Caki2 (cell line): Measurements from ENCODE around the gene ACMSD. TPM values are rescaled to one million over a fixed set of nuclear protein-coding genes. Genes with fewer than 3 reads are reported as not detected.
A peak's percentile ranks its signal among the peaks of the same experiment; 100 is the strongest.
"Not testable (repeated sequence)": the region's sequence is repeated elsewhere in the genome, so short reads cannot be mapped to it uniquely, and the experiment has no call there.

Experiments
- DNase-seq: peaks from one replicate; pipeline ENCODE4 v3.0.0-alpha.2; 2015; ENCODE audit warnings: low read depth
- in situ Hi-C: cut with HindIII; loops from 2 replicates; pipeline ENCODE4 v1.10.0; 2016; ENCODE audit warnings: low sequenced_read_pairs, low pct_unique_long_range_greater_than_20kb, mixed read lengths
- total RNA-seq: library from RNA; depleted of rRNA; stranded (reverse); fragments of >200 nt; shearing (Covaris generic); gene quantifications from 2 replicates; pipeline ENCODE4 v1.2.3, GENCODE V29; 2014; ENCODE audit warnings: low replicate concordance; rRNA removed

The ACMSD gene
- total RNA-seq, result 3.8 and 5.3 TPM in 2 replicates

DNA sequence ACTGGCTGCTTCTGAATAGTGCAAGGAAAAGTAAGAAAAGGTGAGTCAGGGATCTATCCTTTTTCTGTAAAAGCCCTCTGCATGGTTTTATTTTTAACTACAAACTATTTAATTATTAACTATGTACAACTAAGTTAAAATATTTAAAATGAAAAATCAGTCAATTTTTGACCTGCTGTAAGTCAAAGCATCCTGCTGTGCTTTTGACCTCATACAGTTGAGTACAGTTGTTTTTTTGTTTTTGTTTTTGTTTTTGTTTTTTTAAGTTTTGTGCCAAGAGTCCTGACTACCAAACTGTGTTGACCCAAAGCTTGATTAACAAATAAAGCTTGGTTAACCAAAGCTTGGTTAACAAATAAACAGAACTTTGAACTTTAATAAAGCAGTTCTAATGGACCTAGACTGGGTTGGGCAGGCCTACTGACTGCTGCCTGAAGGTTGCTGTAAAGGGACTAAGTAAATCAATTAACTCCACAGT lies at the start of gene ACMSD:
TSS of gene ACMSD (plus strand) at position 474 of the 478 bp plus-strand sequence. CDS start 67 bp downstream, outside the sequence.
- in situ Hi-C loops, result no loop called here
- peak; percentile 53 for DNase-seq

DNA sequence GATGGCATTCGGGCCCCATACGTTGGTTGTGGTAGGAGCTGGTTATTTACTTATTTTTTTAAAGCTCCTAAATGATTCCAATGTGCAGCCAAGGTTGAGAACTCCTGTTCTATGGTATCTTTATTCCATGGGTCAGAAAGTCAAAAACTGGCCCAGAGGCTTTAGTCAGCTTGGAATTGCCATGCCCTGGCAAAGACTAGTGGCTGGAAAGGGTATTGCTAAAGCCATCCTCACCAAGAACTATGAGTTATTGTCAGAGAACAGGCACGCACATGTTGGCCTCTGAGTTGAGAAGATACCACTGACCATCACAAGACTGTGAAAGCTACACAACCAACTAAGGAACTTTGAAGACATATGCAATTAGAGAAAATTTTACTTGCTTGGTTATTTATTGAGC lies 47.9 kb upstream of the ACMSD start:
- in situ Hi-C loops, result no loop called here
- DNase-seq, result no peak

DNA sequence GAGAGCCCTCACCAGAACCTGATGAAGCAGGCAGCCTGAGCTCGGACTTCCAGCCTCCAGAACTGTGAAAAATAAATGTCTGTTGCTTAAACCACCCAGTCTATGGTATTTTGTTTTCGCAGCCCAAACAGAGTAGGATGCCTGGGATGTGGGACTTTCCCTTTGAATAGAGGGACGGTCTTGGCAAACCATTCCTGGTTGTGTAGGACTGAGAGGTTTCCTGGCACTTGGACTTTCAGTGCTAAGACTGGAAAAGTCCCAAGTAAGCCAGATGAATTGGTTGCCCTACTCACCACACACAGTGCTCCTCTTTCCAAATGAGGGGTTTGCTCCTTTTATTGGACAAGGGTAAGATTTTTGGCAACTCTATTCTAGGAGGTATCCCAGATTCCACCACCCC lies 46.8 kb upstream of the ACMSD start:
- no peak for DNase-seq
- in situ Hi-C loops, result no loop called here

DNA sequence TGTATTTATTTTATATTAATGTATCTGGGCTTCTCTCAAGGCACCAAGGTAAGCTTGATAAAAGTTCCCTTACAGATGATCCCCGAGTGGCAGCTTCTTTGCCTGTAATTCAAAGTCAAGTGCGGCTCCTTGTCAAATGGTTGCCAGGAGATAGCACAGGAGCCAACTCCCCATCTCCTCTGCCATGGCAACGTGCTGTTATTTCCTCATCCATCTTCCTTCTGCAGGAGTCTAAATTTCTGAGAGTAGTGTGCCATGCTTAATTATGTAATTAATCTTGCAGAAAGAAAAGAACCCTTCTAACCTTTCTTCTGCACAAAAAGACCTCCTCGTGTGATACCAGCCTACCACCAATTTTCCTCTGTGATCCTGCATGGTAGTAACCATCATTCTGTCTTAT lies 46.2 kb upstream of the ACMSD start:
- in situ Hi-C loops, result no loop called here

DNA sequence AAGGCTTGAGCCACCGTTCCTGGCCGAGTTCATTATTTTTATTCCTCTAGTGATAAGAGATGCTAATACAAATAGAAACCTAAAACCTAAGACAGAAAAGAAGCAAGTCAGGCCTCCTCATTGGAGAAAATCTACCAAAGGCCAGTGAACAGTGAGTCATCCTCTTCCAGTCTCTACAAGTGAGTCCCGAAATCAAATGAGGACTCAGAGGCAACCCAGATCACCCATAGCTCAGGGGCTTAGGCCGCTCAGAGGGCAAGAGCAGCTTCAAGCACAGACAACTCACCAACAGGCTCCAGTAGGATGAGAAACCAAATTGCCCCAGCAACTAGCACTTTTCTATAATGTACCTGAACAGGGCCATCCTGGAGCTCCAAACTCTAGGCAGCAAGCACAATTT lies 42.7 kb upstream of the ACMSD start:
- no peak for DNase-seq
- in situ Hi-C loops, result no loop called here

More for the DNA sequence above, 46.2 kb upstream of the ACMSD start:
- no peak for DNase-seq

DNA sequence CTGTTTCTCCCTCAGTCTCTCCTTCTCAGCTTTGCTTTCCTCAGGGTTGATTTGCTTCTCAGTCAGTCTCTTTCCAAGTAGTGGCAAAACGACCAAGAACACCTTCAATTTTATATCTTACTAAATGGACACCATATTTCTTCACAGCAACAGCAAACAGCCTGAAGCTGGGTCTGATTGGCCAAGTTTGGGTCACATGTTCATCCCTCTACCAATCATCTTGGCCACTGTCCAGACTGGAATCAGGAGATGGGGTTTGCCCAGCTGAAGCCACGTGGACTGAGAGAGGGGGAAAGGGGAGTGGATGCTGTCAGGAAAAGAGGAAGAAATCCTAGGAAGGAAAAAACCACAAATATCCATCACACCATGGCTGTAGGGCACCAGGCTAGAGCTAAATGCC lies 42.0 kb upstream of the ACMSD start:
- in situ Hi-C loops, result no loop called here
- DNase-seq, result no peak

DNA sequence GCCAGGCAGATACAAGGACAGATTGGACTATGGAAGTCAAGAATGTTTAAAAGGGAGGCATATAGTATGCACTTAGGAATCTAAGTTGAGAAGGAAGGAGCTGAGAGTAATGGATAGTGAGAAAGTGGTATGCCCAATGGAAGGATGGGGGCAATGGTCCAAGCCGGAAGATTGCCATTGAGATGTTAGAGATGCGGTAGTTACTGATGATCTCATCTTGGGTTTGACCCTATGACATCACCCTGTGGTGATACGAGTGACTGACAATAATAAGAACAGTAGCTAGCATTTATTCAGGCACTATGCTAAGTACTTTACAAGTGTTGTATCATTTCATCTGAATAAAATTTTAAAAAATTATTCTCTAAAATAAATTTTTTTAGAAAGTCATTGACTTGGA lies 38.5 kb upstream of the ACMSD start:
- in situ Hi-C loops, result no loop called here
- DNase-seq, result no peak

DNA sequence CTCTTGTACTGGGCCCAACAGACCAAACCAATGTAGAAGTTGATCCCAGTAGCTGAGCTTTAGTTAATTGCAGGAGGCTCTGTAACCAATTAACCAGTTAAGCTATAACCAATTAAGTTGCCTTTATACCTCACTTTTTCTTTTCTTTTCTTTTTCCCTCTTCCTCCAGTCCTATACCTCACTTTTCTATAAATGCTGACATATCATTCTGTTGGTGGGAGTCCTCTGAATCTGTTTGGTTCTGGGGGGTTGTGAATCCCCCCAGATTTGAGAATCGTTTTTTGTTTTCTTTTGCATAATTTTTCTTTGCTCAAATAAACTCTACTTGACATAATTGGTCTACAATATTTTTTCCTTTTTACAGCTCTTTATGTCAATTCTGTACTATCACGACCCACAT lies 38.1 kb upstream of the ACMSD start:
- in situ Hi-C loops, result no loop called here
- no peak for DNase-seq

DNA sequence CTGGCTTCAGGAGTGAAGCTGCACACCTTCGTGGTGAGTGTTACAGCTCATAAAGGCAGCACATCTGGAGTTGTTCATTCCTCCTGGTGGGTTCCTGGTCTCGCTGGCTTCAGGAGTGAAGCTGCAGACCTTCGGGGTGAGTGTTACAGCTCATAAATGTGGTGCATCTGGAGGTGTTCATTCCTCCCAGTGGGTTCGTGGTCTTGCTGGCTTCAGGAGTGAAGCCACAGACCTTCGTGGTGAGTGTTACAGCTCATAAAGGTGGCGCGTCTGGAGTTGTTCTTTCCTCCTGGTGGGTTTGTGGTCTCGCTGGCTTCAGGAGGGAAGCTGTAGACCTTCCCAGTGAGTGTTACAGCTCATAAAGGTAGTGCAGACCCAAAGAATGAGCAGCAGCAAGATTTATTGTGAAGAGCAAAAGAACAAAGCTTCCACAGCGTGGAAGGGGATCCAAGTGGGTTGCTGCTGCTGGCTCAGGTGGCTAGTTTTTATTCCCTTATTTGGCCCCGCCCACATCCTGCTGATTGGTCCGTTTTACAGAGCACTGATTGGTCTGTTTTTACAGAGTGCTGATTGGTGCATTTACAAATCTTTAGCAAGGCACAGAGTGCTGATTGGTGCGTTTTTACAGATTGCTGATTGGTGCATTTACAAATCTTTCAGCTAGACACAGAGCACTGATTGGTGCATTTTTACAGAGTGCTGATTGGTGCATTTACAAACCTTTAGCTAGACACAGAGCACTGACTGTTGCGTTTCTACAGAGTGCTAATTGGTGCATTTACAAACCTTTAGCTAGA lies 34.6 kb upstream of the ACMSD start:
- in situ Hi-C loops, DNase-seq: not testable (repeated sequence)

DNA sequence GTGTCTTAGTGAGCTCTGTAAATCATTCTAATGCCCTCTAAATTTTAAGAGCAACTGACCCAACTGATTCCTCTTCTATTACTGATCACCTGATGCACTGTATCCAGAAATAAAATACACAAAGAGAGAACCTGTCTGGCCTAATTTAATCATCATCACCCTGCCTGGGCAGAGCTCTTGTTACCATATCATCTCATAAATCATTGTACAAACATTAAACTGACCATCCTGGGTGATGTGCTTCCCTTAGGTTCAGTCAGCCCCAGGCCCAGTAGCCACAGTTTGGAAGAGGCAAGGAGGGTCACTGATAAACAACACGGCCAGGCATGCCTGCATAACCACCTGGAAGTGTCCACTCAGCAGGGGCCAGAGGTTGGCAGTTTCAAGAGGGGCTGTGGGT lies 22.7 kb upstream of the ACMSD start:
- no peak for DNase-seq
- in situ Hi-C loops, result no loop called here

DNA sequence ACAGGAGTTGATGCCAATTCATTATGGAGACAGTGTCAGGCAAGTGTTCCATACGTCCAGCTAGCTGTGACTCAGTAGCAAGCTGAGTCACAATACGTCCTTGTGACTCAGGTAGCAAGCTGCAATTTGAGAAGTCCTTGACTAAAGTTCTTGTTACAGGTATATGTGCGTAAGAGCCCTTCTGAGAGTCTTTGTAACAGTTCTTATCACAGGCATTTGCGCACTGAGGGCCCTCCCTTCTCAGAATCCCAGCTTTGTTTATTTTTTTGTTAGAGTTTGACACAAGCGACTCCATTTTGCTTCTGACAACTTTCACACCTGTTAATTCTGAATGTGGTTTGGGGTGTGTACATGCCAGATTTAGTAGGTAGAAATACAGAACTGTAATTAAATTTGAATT lies 20.1 kb upstream of the ACMSD start:
- no peak for DNase-seq
- in situ Hi-C loops, result no loop called here

DNA sequence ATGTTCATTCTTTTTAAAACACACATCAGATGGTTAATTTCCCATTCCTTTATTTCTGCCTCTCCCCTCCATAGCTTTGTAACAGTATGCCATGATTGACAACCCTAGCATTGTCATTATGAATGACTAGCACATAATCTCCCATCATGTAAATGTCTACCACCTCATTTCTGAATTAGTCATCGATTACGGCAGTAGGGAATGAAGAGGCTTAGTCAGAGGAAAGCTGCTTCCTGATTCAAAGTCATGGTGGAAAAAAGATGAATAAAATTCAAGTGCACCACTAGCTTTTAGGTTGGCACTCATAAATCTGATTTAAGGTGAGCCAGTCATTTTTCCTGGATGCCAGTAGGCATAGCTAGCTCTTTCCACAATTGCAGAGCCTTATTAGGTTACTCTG lies 19.1 kb upstream of the ACMSD start:
- peak; percentile 53 for DNase-seq
- in situ Hi-C loops, result no loop called here

DNA sequence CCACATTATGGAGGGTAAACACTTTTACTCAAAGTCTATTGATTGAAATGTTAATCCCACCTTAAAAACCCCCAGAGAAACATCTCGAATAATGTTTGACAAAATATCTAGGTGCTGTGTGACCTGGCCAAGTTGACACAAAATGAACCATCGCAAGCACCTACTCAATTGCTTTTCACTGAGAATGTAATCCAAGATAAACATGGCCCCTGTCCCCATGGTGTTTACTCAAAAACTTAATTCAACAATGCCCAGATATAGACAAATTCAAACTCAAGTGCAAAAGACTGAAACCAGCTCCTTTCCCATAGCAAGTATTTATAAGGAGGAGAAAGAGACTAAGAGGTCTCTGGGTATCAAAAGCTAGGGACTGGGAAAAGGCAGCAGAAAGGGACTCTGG lies 15.0 kb upstream of the ACMSD start:
- in situ Hi-C loops, result no loop called here
- no peak for DNase-seq

DNA sequence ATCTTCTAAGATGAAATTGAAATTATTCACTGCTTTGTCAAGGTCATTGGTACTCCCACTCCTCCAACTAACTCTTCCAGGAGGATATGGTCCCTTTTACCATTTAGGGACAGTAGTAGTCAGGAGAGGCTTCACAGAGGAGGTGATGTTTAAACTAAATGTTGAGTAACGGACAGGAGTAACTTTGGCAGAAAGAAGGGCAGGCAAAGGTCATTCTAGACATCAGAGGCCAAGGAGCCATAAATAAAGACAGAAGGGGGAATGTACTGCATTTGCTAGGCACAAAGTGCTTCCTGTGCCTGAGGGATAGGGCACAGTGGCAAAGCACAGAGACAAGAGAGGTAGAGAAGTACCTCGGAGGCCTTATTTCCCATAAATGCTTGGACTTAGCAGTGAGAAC lies 14.6 kb upstream of the ACMSD start:
- DNase-seq, result no peak
- in situ Hi-C loops, result no loop called here

DNA sequence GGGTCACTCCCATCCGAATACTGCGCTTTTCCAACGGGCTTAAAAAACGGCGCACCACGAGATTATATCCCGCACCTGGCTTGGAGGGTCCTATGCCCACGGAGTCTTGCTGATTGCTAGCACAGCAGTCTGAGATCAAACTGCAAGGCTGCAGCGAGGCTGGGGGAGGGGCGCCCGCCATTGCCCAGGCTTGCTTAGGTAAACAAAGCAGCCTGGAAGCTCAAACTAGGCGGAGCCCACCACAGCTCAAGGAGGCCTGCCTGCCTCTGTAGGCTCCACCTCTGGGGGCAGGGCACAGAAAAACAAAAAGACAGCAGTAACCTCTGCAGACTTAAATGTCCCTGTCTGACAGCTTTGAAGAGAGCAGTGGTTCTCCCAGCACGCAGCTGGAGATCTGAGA lies 12.7 kb upstream of the ACMSD start:
- in situ Hi-C loops, DNase-seq: not testable (repeated sequence)

DNA sequence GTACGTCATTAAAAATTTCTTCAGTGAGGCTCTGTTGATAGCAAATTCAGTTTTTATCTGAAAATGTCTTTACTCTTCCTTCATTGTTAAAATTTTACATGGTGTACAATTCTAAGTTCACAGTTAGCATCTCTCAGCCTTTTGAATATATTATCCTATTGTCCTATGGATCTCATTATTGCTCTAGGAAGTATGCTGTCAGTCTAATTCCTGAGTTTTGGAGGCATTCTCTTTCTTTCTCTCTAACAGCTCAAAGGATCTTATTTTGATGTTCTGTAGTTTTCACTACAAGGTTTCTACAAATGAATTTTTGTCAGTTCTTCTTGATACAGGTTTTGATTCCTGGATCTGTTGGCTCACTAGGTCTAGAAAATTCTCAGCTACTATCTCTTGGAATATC lies 2.9 kb upstream of the ACMSD start:
- DNase-seq, result no peak
- in situ Hi-C loops, result no loop called here

DNA sequence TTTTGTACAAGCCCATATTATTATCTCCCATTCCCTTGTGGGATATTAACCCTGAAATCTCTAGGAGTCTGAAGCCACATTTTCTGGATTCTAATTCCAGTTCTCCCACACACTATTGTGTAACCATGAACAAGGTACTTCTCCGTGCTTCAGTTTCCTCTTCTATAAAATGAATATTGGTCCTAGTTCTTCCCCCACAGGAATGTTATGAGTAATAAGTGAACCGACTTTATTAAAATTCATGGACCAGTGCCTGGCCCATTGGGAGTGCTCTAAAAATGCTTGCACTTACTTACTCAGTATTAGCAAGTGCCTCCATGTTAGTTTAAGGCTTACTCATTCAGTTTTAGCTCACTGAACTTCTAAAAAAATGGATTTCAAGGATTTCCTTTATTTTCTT lies 1.4 kb upstream of the ACMSD start:
- in situ Hi-C loops, result no loop called here
- peak; percentile 83 for DNase-seq

DNA sequence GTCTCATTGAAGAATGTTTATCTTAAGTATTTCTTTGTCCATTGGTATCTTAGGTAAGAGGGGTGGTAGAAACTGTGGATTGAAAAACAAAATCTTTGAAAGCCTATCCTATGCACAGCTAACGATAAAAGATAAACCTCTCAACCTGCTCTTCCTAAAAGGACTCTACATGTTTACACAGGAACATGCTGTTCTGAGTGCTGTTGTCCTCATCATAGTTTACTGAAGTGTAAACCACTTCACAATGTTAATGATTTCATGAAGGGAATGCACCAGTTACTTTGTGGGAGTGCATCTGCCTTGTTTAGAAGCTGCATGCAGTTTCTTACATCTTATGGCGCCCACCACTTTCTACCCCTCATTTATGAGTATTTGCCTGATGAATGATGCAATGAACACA lies 1.2 kb downstream of the ACMSD start:
- in situ Hi-C loops, result no loop called here
- peak; percentile 35 for DNase-seq

DNA sequence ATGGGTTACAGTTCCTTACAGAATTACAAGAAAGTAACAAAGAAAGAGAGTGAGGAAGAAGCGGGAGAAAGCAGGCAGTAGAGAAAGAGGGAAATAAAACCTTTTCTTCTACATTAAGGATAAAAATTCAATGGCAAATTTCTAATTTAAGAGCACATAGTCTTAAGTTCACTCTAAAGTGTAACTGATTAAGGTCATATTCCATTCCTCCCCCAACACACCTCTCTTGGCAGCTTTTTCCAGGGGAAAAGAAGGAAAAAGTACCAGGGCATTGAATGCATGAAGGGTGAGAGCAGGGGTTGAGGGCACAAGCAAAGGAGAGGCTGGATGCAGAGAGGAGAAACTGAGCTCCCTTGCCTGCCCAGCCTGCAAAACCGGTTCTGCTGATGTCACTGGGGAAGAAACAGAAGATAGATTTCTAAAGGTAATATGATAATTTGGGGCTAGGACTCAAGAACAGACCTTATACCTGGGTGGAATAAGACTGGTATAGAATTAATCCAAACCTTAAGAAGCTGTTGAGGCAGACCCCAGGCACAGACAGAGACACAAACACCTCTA lies 4.6 kb downstream of the ACMSD start:
- DNase-seq, result no peak
- in situ Hi-C loops, result no loop called here

DNA sequence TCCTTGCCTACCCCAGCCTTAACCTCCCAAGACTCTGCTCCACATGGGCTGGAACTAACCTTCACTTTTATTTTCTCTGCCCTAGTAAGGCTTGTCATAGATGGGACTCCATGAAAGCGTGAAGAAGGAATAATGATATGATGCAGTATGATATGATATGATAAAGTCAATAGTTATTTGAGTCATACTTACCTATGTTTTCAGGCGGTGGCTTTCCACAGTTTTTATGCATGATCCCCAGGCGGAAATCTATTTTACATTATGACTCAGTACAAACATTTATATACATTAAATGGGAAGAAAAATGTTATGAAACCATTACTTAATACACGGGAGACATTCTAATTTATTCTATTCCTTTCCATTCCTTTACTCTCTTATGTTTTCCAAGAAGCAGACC lies 5.6 kb downstream of the ACMSD start:
- in situ Hi-C loops, result no loop called here
- no peak for DNase-seq
